SJSA1 (cell line): ENCODE results near the gene TMOD3. TPM values are rescaled to one million over a fixed set of nuclear protein-coding genes. Genes with fewer than 3 reads are reported as not detected.
"Not testable (repeated sequence)": the region's sequence is repeated elsewhere in the genome, so short reads cannot be mapped to it uniquely, and the experiment has no call there.

Experiments used
- DNase-seq, 2 experiments: peaks; one replicate each; pipeline ENCODE4 v3.0.0-alpha.2; 2015 to 2020; ENCODE audit warnings: low spot score in 2 of 2, low read depth in 1 of 2
- H3K27ac ChIP-seq: fragments of 250-450 bp; sonication (Bioruptor Pico); 2 replicates; pipeline ENCODE4 v1.5.1; 2020; ENCODE audit warnings: mild to moderate bottlenecking, moderate library complexity
- H3K27me3 ChIP-seq: fragments of 250-450 bp; sonication (Bioruptor Pico); replicated peaks from 2 replicates; pipeline ENCODE4 v1.5.1; 2020; ENCODE audit warnings: mild to moderate bottlenecking, moderate library complexity
- H3K36me3 ChIP-seq: fragments of 250-450 bp; sonication (Bioruptor Pico); 2 replicates; pipeline ENCODE4 v1.5.1; 2020; ENCODE audit warnings: mild to moderate bottlenecking
- H3K4me1 ChIP-seq: fragments of 250-450 bp; sonication (Bioruptor Pico); replicated peaks from 2 replicates; pipeline ENCODE4 v1.6.1; 2021; ENCODE audit warnings: mild to moderate bottlenecking
- H3K4me3 ChIP-seq: fragments of 250-450 bp; sonication (Bioruptor Pico); 2 replicates; pipeline ENCODE4 v1.5.1; 2020; ENCODE audit warnings: mild to moderate bottlenecking
- H3K9me3 ChIP-seq: fragments of 250-450 bp; sonication (Bioruptor Pico); replicated peaks from 2 replicates; pipeline ENCODE4 v1.5.1; 2020; ENCODE audit warnings: mild to moderate bottlenecking
- total RNA-seq: library from RNA; depleted of rRNA; stranded (reverse); fragments of >200 nt; shearing (Covaris generic); gene quantifications from 2 replicates; pipeline ENCODE4 v1.2.3, GENCODE V29; 2014

The TMOD3 gene
- total RNA-seq, 1 experiment from 2014 or later, result 71.4 TPM

- no peaks in the 10 kb centered on the region for H3K27me3 ChIP-seq
- H3K36me3 ChIP-seq, result peaks cover 24% of the 10 kb centered on the region
- H3K27ac ChIP-seq, result no peak overlapping the region; the same call in 1 of the 2 replicates
- no peak for DNase-seq
- H3K9me3 ChIP-seq, result no peaks in the 10 kb centered on the region
- peaks cover 25% of the 10 kb centered on the region for H3K4me1 ChIP-seq
- H3K4me3 ChIP-seq, result no peak overlapping the region
Observed at GRCh38 chr15:51884517-51885236, 55.2 kb downstream of the TMOD3 start.

- not testable (repeated sequence) for H3K4me3 ChIP-seq, DNase-seq, H3K27me3 ChIP-seq, H3K9me3 ChIP-seq, H3K27ac ChIP-seq
- H3K4me1 ChIP-seq, result peaks cover 23% of the 10 kb centered on the region
- peaks cover 31% of the 10 kb centered on the region for H3K36me3 ChIP-seq
Observed at GRCh38 chr15:51885758-51886157, 56.3 kb downstream of the TMOD3 start.

- Histone ChIP-seq H3K9me3 (no peaks in the 10 kb centered on the region), H3K4me1 (peaks cover 20% of the 10 kb centered on the region), H3K36me3 (peaks cover 47% of the 10 kb centered on the region), H3K4me3 (no peak overlapping the region), H3K27me3 (no peaks in the 10 kb centered on the region), H3K27ac (no peak overlapping the region)
- no peak for DNase-seq
Observed at GRCh38 chr15:51887887-51888592, 58.6 kb downstream of the TMOD3 start.

- H3K36me3 ChIP-seq, result peaks cover 46% of the 10 kb centered on the region
- no peaks in the 10 kb centered on the region for H3K27me3 ChIP-seq
- H3K9me3 ChIP-seq, result no peaks in the 10 kb centered on the region
- H3K4me1 ChIP-seq, result peaks cover 14% of the 10 kb centered on the region
- H3K4me3 ChIP-seq, result no peak overlapping the region
- H3K27ac ChIP-seq, result no peak overlapping the region
- DNase-seq, result no peak
Observed at GRCh38 chr15:51888593-51889195, 59.2 kb downstream of the TMOD3 start.

- Histone ChIP-seq H3K4me1 (peaks cover 6% of the 10 kb centered on the region), H3K36me3 (peaks cover 49% of the 10 kb centered on the region), H3K4me3 (no peak overlapping the region), H3K9me3 (no peaks in the 10 kb centered on the region), H3K27me3 (no peaks in the 10 kb centered on the region), H3K27ac (no peak overlapping the region)
- no peak for DNase-seq
Observed at GRCh38 chr15:51889486-51889885, 60.0 kb downstream of the TMOD3 start.

- Histone ChIP-seq H3K4me3 (no peak overlapping the region), H3K27me3 (no peaks in the 10 kb centered on the region), H3K9me3 (no peaks in the 10 kb centered on the region), H3K27ac (no peak overlapping the region), H3K4me1 (peaks cover 18% of the 10 kb centered on the region), H3K36me3 (peaks cover 69% of the 10 kb centered on the region)
- DNase-seq, result no peak
Observed at GRCh38 chr15:51904421-51904820, 75.0 kb downstream of the TMOD3 start.

GRCh38 chr15:51904931-51905330 is 75.5 kb downstream of the TMOD3 start:
- Histone ChIP-seq H3K4me1 (peaks cover 18% of the 10 kb centered on the region), H3K4me3 (no peak overlapping the region), H3K36me3 (peaks cover 71% of the 10 kb centered on the region), H3K9me3 (no peaks in the 10 kb centered on the region), H3K27ac (no peak overlapping the region), H3K27me3 (no peaks in the 10 kb centered on the region)
- no peak for DNase-seq

- Histone ChIP-seq H3K9me3 (no peaks in the 10 kb centered on the region), H3K27ac (peak overlapping the region; percentile 12), H3K4me3 (no peak overlapping the region), H3K27me3 (no peaks in the 10 kb centered on the region), H3K36me3 (peaks cover 69% of the 10 kb centered on the region), H3K4me1 (peaks cover 18% of the 10 kb centered on the region)
- peak in 1 of 2 experiments; percentile 49 for DNase-seq
Observed at GRCh38 chr15:51907136-51907862, 77.8 kb downstream of the TMOD3 start.

GRCh38 chr15:51908316-51908715 is 78.9 kb downstream of the TMOD3 start:
- peaks cover 70% of the 10 kb centered on the region for H3K36me3 ChIP-seq
- no peaks in the 10 kb centered on the region for H3K27me3 ChIP-seq
- H3K27ac ChIP-seq, result peak overlapping the region; percentile 12; the same call in 1 of the 2 replicates
- peaks cover 18% of the 10 kb centered on the region for H3K4me1 ChIP-seq
- peak in 1 of 2 experiments; percentile 54 for DNase-seq
- H3K4me3 ChIP-seq, result no peak overlapping the region
- H3K9me3 ChIP-seq, result no peaks in the 10 kb centered on the region

- H3K27me3 ChIP-seq, result no peaks in the 10 kb centered on the region
- peaks cover 63% of the 10 kb centered on the region for H3K36me3 ChIP-seq
- no peak for DNase-seq
Observed at GRCh38 chr15:51909584-51909983, 80.1 kb downstream of the TMOD3 start.

GRCh38 chr15:51912528-51912927 is 83.1 kb downstream of the TMOD3 start:
- H3K27me3 ChIP-seq, result no peaks in the 10 kb centered on the region
- peaks cover 12% of the 10 kb centered on the region for H3K4me1 ChIP-seq
- H3K4me3 ChIP-seq, result no peak overlapping the region
- H3K27ac ChIP-seq, result no peak overlapping the region
- no peak for DNase-seq
- H3K9me3 ChIP-seq, result no peaks in the 10 kb centered on the region
- peaks cover 56% of the 10 kb centered on the region for H3K36me3 ChIP-seq

More at GRCh38 chr15:51909584-51909983, 80.1 kb downstream of the TMOD3 start:
- H3K4me1 ChIP-seq, result peaks cover 18% of the 10 kb centered on the region
- H3K9me3 ChIP-seq, result no peaks in the 10 kb centered on the region
- no peak overlapping the region for H3K27ac ChIP-seq
- H3K4me3 ChIP-seq, result no peak overlapping the region

- DNase-seq, result no peak
- no peaks in the 10 kb centered on the region for H3K27me3 ChIP-seq
Observed at GRCh38 chr15:51917493-51917892, 88.0 kb downstream of the TMOD3 start.

GRCh38 chr15:51924156-51925068 is 95.0 kb downstream of the TMOD3 start:
- no peak for DNase-seq
- no peaks in the 10 kb centered on the region for H3K27me3 ChIP-seq

More at GRCh38 chr15:51917493-51917892, 88.0 kb downstream of the TMOD3 start:
- no peak overlapping the region for H3K4me3 ChIP-seq
- H3K27ac ChIP-seq, result no peak overlapping the region
- H3K36me3 ChIP-seq, result peaks cover 63% of the 10 kb centered on the region
- H3K4me1 ChIP-seq, result no peaks in the 10 kb centered on the region
- no peaks in the 10 kb centered on the region for H3K9me3 ChIP-seq

More at GRCh38 chr15:51924156-51925068, 95.0 kb downstream of the TMOD3 start:
- H3K9me3 ChIP-seq, result no peaks in the 10 kb centered on the region
- H3K27ac ChIP-seq, result no peak overlapping the region
- H3K4me3 ChIP-seq, result no peak overlapping the region
- no peaks in the 10 kb centered on the region for H3K4me1 ChIP-seq
- H3K36me3 ChIP-seq, result peaks cover 56% of the 10 kb centered on the region
